OCI-LY3 (cell line): ENCODE measurements around the gene VGLL3.

ENCODE experiments used
- EZH2phosphoT487 ChIP-seq: fragments of 200-600 bp; shearing (Covaris generic); IDR thresholded peaks from 2 replicates; pipeline ENCODE4 v1.6.1; 2018; ENCODE audit warnings: antibody characterized with exemption, mixed run types, low read depth
- TF ChIP-seq, protein P1 (sequence below): fragments of 200-600, 300-600 bp; sonication (generic); IDR thresholded peaks from 2 replicates; pipeline ENCODE4 v1.5.1; 2014; ENCODE audit warnings: antibody characterized with exemption, low read length, low read depth

DNA sequence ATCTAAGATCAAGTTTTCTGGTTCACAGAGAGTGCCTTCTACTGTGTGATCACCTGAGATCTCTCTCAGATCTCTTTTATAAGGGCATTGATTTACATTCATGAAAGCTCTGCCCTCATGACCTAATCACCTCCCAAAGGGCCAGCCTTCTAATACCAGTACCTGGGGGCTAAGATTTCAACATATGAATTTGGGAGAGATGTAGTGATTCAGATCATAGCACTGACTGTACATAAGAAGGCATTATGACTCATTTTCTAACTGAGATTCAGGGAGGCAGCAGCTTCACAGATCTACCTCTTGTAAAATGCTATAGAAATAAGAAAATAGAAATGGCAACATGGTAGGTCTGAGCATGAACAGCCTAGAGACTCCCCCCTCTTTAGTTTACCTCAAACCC is 39.6 kb downstream of the VGLL3 start:
- TF ChIP-seq, protein P1, sequence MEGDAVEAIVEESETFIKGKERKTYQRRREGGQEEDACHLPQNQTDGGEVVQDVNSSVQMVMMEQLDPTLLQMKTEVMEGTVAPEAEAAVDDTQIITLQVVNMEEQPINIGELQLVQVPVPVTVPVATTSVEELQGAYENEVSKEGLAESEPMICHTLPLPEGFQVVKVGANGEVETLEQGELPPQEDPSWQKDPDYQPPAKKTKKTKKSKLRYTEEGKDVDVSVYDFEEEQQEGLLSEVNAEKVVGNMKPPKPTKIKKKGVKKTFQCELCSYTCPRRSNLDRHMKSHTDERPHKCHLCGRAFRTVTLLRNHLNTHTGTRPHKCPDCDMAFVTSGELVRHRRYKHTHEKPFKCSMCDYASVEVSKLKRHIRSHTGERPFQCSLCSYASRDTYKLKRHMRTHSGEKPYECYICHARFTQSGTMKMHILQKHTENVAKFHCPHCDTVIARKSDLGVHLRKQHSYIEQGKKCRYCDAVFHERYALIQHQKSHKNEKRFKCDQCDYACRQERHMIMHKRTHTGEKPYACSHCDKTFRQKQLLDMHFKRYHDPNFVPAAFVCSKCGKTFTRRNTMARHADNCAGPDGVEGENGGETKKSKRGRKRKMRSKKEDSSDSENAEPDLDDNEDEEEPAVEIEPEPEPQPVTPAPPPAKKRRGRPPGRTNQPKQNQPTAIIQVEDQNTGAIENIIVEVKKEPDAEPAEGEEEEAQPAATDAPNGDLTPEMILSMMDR, result no peak
- TF ChIP-seq EZH2phosphoT487, result no peak
